H9 (cell line): ENCODE data around the gene MMP14. TPM values are rescaled to one million over a fixed set of nuclear protein-coding genes. Genes with fewer than 3 reads are reported as not detected.

ENCODE experiments used
- DNase-seq: peaks from one replicate; pipeline ENCODE4 v3.0.0-alpha.2; 2017
- H2AFZ ChIP-seq: one replicate; pipeline ENCODE4 v1.6.1; 2013; ENCODE audit warnings: mild to moderate bottlenecking, low read length, control low read depth, moderate library complexity
- H2AK5ac ChIP-seq: 2 replicates; pipeline ENCODE4 v1.6.1; 2013; ENCODE audit warnings: low read length, control low read depth, mixed read lengths; ENCODE audit not compliant: insufficient read length
- H2BK120ac ChIP-seq: one replicate; pipeline ENCODE4 v1.6.1; 2013; ENCODE audit warnings: low read depth, mild to moderate bottlenecking, low read length, control low read depth, inconsistent platforms; ENCODE audit not compliant: poor library complexity, severe bottlenecking
- H2BK12ac ChIP-seq: 2 replicates; pipeline ENCODE4 v1.6.1; 2013; ENCODE audit warnings: low read length, control low read depth, mixed read lengths, low read depth; ENCODE audit not compliant: insufficient read length
- H2BK15ac ChIP-seq: 2 replicates; pipeline ENCODE4 v1.6.1; 2013; ENCODE audit warnings: low read depth, low read length, control low read depth
- H2BK20ac ChIP-seq: one replicate; pipeline ENCODE4 v1.6.1; 2013; ENCODE audit warnings: low read depth, mild to moderate bottlenecking, low read length, control low read depth, inconsistent platforms; ENCODE audit not compliant: poor library complexity, severe bottlenecking
- H2BK5ac ChIP-seq: 2 replicates; pipeline ENCODE4 v1.6.1; 2013; ENCODE audit warnings: low read length, control low read depth, mixed read lengths; ENCODE audit not compliant: insufficient read length
- H3K14ac ChIP-seq: 2 replicates; pipeline ENCODE4 v1.6.1; 2013; ENCODE audit warnings: low read length, control low read depth; ENCODE audit not compliant: insufficient read depth
- H3K18ac ChIP-seq: 2 replicates; pipeline ENCODE4 v1.6.1; 2013; ENCODE audit warnings: low read depth, mild to moderate bottlenecking, mixed read lengths, low read length, control low read depth; ENCODE audit not compliant: insufficient read length
- H3K23ac ChIP-seq: 2 replicates; pipeline ENCODE4 v1.6.1; 2013; ENCODE audit warnings: low read length, control low read depth, mixed read lengths, low read depth; ENCODE audit not compliant: insufficient read length
- H3K23me2 ChIP-seq: 2 replicates; pipeline ENCODE4 v1.6.1; 2013; ENCODE audit warnings: low read depth, mild to moderate bottlenecking, mixed read lengths, low read length, control low read depth; ENCODE audit not compliant: insufficient read length, poor library complexity, severe bottlenecking
- H3K27ac ChIP-seq: 2 replicates; pipeline ENCODE4 v1.5.1; 2013; ENCODE audit warnings: low read length, control low read depth, mixed read lengths, low read depth; ENCODE audit not compliant: insufficient read length
- H3K27me3 ChIP-seq: 2 replicates; pipeline ENCODE4 v1.6.1; 2013; ENCODE audit warnings: low read length, control low read depth, inconsistent platforms; ENCODE audit not compliant: insufficient read depth
- H3K4ac ChIP-seq: 2 replicates; pipeline ENCODE4 v1.6.1; 2013; ENCODE audit warnings: low read depth, mild to moderate bottlenecking, control low read depth, inconsistent platforms, low read length, moderate library complexity
- H3K4me1 ChIP-seq: 2 replicates; pipeline ENCODE4 v1.6.1; 2013; ENCODE audit warnings: low read length, control low read depth, inconsistent platforms; ENCODE audit not compliant: insufficient read depth
- H3K4me2 ChIP-seq: 2 replicates; pipeline ENCODE4 v1.6.1; 2013; ENCODE audit warnings: low read length, control low read depth, mixed read lengths; ENCODE audit not compliant: insufficient read length, insufficient read depth
- H3K56ac ChIP-seq: 2 replicates; pipeline ENCODE4 v1.6.1; 2013; ENCODE audit warnings: low read depth, mild to moderate bottlenecking, mixed read lengths, low read length, control low read depth; ENCODE audit not compliant: insufficient read length
- H3K79me1 ChIP-seq: 2 replicates; pipeline ENCODE4 v1.6.1; 2013; ENCODE audit warnings: low read depth, mild to moderate bottlenecking, moderate library complexity, low read length, control low read depth, inconsistent platforms; ENCODE audit not compliant: insufficient read depth, poor library complexity, severe bottlenecking
- H3K79me2 ChIP-seq: 2 replicates; pipeline ENCODE4 v1.6.1; 2013; ENCODE audit warnings: low read length, control low read depth, inconsistent platforms; ENCODE audit not compliant: insufficient read depth
- H3K9ac ChIP-seq: 2 replicates; pipeline ENCODE4 v1.6.1; 2013; ENCODE audit warnings: low read length, control low read depth, mixed read lengths; ENCODE audit not compliant: insufficient read length; ENCODE audit errors: extremely low read depth
- H3K9me3 ChIP-seq: one replicate; pipeline ENCODE4 v1.6.1; 2013; ENCODE audit warnings: low read depth, low read length, inconsistent platforms; ENCODE audit not compliant: control insufficient read depth
- H3T11ph ChIP-seq: one replicate; pipeline ENCODE4 v1.6.1; 2013; ENCODE audit warnings: mild to moderate bottlenecking, low read length, control low read depth, inconsistent platforms
- H4K20me1 ChIP-seq: one replicate; pipeline ENCODE4 v1.6.1; 2013; ENCODE audit not compliant: control insufficient read depth, insufficient read length, insufficient read depth
- H4K5ac ChIP-seq: 2 replicates; pipeline ENCODE4 v1.6.1; 2013; ENCODE audit warnings: low read depth, mild to moderate bottlenecking, mixed read lengths, low read length, control low read depth; ENCODE audit not compliant: insufficient read length
- H4K8ac ChIP-seq: replicated peaks from 2 replicates; pipeline ENCODE4 v1.6.1; 2013; ENCODE audit warnings: low read length, control low read depth, mixed read lengths, low read depth; ENCODE audit not compliant: insufficient read length
- H4K91ac ChIP-seq: 2 replicates; pipeline ENCODE4 v1.6.1; 2013; ENCODE audit warnings: low read depth, mild to moderate bottlenecking, moderate library complexity, mixed read lengths, low read length, control low read depth; ENCODE audit not compliant: insufficient read length
- H3K27ac Mint-ChIP-seq, 3 experiments: 2 replicates in 2 of 3; 3 replicates in 1 of 3; pipeline ENCODE4 v1.8.0; 2020 to 2021; ENCODE audit warnings: mixed read lengths in 3 of 3, mild to moderate bottlenecking in 1 of 3, moderate library complexity in 1 of 3
- H3K27me3 Mint-ChIP-seq: 2 replicates; pipeline ENCODE4 v1.8.0; 2021; ENCODE audit warnings: low read depth, mild to moderate bottlenecking, moderate library complexity, mixed read lengths
- H3K36me3 Mint-ChIP-seq, 3 experiments: 2 replicates in 2 of 3; 3 replicates in 1 of 3; pipeline ENCODE4 v1.8.0; 2020 to 2021; ENCODE audit warnings: low read depth in 3 of 3, mixed read lengths in 3 of 3; ENCODE audit not compliant: insufficient read depth in 1 of 3
- H3K4me1 Mint-ChIP-seq, 2 experiments: 2 replicates each; pipeline ENCODE4 v1.8.0; 2020; ENCODE audit warnings: mixed read lengths in 2 of 2
- H3K4me3 Mint-ChIP-seq, 2 experiments: 2 replicates in 1 of 2; 3 replicates in 1 of 2; pipeline ENCODE4 v1.8.0; 2020 to 2021; ENCODE audit warnings: mild to moderate bottlenecking in 2 of 2, mixed read lengths in 2 of 2, moderate library complexity in 1 of 2
- H3K9me3 Mint-ChIP-seq, 2 experiments: 2 replicates in 1 of 2; 3 replicates in 1 of 2; pipeline ENCODE4 v1.8.0; 2020; ENCODE audit warnings: mild to moderate bottlenecking in 2 of 2, mixed read lengths in 2 of 2, moderate library complexity in 1 of 2
- CTCF ChIP-seq: fragments of 200-600 bp; sonication (generic); conservative IDR thresholded peaks from 3 replicates; pipeline ENCODE4 v1.8.0; 2021; ENCODE audit warnings: antibody characterized with exemption, mild to moderate bottlenecking
- whole genome bisulfite sequencing: extraction: QIAGEN DNeasy Blood & Tissue Kit; methylation state at CpG from one replicate; pipeline ENCODE4 v1.1.7; 2013; ENCODE audit warnings: missing lambda C conversion rate, low lambda C conversion rate, mixed read lengths; ENCODE audit not compliant: insufficient read length; ENCODE audit errors: extremely low coverage; 5-methylcytosine and 5-hydroxymethylcytosine counted together
- total RNA-seq: library from RNA; stranded (reverse); gene quantifications from 2 replicates; pipeline ENCODE4 v1.2.1, GENCODE V29; 2021

The MMP14 gene
- total RNA-seq, 1 experiment from 2014 or later: 56.5 TPM

GRCh38 chr14:22841769-22842168, 5.4 kb downstream of the MMP14 start:
- DNase-seq: no peak
- TF ChIP-seq CTCF: no peak
- Histone ChIP-seq H4K5ac (no peak overlapping the region), H3K4ac (no peak overlapping the region), H4K91ac (no peak overlapping the region), H3K23ac (no peak overlapping the region), H3K79me2 (no peaks in the 10 kb centered on the region; the same call in 1 of the 2 replicates), H3K79me1 (no peaks in the 10 kb centered on the region), H3K27ac (no peak overlapping the region), H2BK5ac (no peak overlapping the region), H3K27me3 (no peaks in the 10 kb centered on the region), H2BK120ac (no peak overlapping the region), H3K14ac (no peak overlapping the region), H2AFZ (no peak overlapping the region), H3K56ac (no peak overlapping the region), H2BK12ac (no peak overlapping the region), H4K20me1 (no peaks in the 10 kb centered on the region), H2AK5ac (no peak overlapping the region), H4K8ac (no peak overlapping the region), H3K9me3 (no peaks in the 10 kb centered on the region), H3K18ac (no peak overlapping the region), H2BK15ac (no peak overlapping the region), H3T11ph (no peak overlapping the region), H2BK20ac (no peak overlapping the region), H3K4me1 (peaks cover 9% of the 10 kb centered on the region; the same call in 1 of the 2 replicates), H3K4me2 (no peak overlapping the region), H3K23me2 (peaks cover 3% of the 10 kb centered on the region), H3K9ac (no peak overlapping the region)
- Mint-ChIP-seq H3K27me3 (no peaks in the 10 kb centered on the region), H3K36me3 (peaks cover 17 to 61% (median 50%) of the 10 kb centered on the region in 3 experiments), H3K9me3 (no peaks in the 10 kb centered on the region), H3K4me1 (peaks cover 21 to 25% of the 10 kb centered on the region in 2 experiments), H3K4me3 (no peak overlapping the region), H3K27ac (no peak overlapping the region; a peak in 1 of 7 replicates)
- no CpG with 5 or more reads among the region's 8 CpGs for WGBS
